ENCODE results near the gene ARHGAP10. TPM values are rescaled to one million over a fixed set of nuclear protein-coding genes. Genes with fewer than 3 reads are reported as not detected.
A peak's percentile ranks its signal among the peaks of the same experiment; 100 is the strongest.

The ARHGAP10 gene, protein sequence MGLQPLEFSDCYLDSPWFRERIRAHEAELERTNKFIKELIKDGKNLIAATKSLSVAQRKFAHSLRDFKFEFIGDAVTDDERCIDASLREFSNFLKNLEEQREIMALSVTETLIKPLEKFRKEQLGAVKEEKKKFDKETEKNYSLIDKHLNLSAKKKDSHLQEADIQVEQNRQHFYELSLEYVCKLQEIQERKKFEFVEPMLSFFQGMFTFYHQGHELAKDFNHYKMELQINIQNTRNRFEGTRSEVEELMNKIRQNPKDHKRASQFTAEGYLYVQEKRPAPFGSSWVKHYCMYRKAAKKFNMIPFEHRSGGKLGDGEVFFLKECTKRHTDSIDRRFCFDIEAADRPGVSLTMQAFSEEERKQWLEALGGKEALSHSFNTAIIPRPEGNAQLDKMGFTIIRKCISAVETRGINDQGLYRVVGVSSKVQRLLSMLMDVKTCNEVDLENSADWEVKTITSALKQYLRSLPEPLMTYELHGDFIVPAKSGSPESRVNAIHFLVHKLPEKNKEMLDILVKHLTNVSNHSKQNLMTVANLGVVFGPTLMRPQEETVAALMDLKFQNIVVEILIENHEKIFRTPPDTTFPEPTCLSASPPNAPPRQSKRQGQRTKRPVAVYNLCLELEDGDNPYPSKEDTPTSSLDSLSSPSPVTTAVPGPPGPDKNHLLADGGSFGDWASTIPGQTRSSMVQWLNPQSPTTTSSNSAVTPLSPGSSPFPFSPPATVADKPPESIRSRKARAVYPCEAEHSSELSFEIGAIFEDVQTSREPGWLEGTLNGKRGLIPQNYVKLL
- 100 to 1,000 TPM in 1 of 4 donors, 10 to 100 TPM in 3; 26.5 to 117 (median 29.7) TPM for total RNA-seq

DNA sequence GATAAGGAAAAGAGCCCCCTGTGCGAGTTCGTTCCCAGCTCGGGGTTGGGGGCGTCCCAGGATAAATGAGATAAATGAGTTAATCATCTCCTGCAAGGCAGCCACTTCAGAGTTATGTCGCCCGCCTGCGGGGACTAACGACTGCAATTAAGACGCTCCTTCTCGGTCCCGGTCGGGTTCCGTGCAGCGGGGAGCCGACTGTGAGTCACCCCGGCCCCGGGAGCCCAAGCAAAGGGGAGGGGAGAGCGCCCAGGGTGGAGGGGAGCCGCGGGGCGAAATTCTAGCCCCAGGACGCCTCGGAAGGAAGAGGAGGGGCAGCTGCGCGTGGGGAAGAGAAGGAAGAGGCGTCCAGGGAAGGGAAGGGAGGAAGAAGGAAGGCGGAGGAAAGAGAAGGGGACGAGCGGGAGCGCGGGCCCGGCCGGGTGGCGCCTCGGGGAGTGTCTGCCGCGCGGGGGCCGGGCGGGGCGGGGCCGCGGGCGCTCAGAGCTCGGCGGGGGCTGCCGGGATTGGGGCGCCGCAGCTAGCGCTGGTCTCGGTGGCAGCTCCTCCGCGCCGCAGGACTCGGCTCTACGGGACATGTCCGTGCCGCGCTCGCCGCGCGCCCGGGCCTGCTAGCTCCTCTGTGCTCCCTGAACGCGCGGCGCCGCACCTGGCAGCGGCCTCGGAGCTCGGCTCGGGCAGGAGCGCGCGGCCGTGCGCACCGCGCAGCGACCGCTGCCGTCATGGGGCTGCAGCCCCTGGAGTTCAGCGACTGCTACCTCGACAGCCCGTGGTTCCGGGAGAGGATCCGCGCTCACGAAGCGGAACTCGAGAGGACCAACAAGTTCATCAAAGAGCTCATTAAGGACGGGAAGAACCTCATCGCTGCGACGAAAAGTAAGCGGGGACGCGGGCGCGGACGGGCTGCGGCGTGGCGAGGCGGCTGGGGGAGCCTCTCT, at the start of gene ARHGAP10:
Gene ARHGAP10 (plus strand): TSS at position 509 of the 938 bp plus-strand sequence. CDS start 214 bp downstream, at position 723.
- no peaks in the 10 kb centered on the region for H3K9me3 ChIP-seq
- H3K36me3 ChIP-seq = no peaks in the 10 kb centered on the region
- TF ChIP-seq POLR2A (IDR thresholded peaks at IDR 0.05) = peak in 2 of 4 donors; percentile 66 to 75
- TF ChIP-seq, protein P1, sequence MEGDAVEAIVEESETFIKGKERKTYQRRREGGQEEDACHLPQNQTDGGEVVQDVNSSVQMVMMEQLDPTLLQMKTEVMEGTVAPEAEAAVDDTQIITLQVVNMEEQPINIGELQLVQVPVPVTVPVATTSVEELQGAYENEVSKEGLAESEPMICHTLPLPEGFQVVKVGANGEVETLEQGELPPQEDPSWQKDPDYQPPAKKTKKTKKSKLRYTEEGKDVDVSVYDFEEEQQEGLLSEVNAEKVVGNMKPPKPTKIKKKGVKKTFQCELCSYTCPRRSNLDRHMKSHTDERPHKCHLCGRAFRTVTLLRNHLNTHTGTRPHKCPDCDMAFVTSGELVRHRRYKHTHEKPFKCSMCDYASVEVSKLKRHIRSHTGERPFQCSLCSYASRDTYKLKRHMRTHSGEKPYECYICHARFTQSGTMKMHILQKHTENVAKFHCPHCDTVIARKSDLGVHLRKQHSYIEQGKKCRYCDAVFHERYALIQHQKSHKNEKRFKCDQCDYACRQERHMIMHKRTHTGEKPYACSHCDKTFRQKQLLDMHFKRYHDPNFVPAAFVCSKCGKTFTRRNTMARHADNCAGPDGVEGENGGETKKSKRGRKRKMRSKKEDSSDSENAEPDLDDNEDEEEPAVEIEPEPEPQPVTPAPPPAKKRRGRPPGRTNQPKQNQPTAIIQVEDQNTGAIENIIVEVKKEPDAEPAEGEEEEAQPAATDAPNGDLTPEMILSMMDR (IDR thresholded peaks at IDR 0.05) = no peak
- peak within 1 kb of the TSS; percentile 85 to 96 (median 92) for H3K27ac ChIP-seq
- DNase-seq = no peak
- no peaks in the 10 kb centered on the region for H3K27me3 ChIP-seq
- 0% methylated on average over 1 to 19 of the region's 106 CpGs for WGBS, 2 donors
- H3K4me3 ChIP-seq = peak within 1 kb of the TSS; percentile 81 to 86 (median 84)
- H3K4me1 ChIP-seq = peaks cover 9 to 51% (median 10%) of the 10 kb centered on the region in 3 donors
- intact Hi-C loops (cut with DNase I) = no loop called here

DNA sequence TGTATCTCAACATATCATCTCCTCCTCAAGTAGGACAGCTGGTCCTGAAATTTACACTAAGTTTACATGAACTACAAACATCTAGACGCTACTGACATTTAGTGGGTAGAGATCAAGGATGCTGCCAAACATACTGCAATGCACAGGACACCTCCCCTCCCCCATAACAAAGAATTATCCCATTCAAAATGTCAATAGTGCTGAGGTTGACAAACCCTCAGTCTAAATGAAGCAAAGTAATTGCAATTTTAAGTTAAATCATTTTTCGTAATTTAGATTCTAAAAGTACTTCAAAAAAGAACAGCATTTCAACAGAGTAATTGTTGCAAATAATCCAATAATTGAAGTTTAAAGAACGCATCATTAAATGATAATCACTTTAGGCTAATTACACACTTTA, 49.1 kb upstream of the ARHGAP10 start:
- Histone ChIP-seq H3K36me3 (peaks cover 0 to 21% (median 0%) of the 10 kb centered on the region in 3 donors), H3K4me1 (peaks cover 0 to 21% (median 5%) of the 10 kb centered on the region in 3 donors), H3K27me3 (no peaks in the 10 kb centered on the region), H3K27ac (peak overlapping the region in 2 of 4 donors; percentile 90 to 94), H3K9me3 (no peaks in the 10 kb centered on the region), H3K4me3 (peak overlapping the region in 3 of 4 donors; percentile 70 to 87 (median 77))
- intact Hi-C loops (cut with DNase I) = no loop called here
- TF ChIP-seq, protein P1 (IDR thresholded peaks at IDR 0.05) = no peak
- no peak for TF ChIP-seq POLR2A (IDR thresholded peaks at IDR 0.05)
- 55% methylated on average over 3 of the region's 3 CpGs for WGBS, 2 donors
- no peak for DNase-seq

DNA sequence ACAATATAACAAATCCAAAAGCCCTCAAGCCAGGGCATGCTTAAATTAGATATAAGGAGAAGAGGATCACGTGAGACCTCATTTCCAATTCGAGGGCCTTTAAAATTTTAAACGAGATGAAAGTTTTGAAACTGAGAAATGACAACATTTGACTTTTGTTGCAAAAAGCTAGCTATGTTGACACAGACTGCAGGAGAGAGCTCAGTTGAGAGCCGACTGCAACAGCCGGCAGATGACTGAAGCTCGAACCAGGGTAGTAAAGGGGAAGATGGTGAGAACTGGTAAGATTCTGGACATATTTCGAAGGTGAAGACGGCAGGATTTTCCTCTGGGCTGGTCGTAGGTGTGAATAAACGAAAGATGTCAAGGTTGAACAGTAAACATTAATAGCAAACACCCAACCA, 48.7 kb upstream of the ARHGAP10 start:
- peak overlapping the region; percentile 45 to 94 (median 82) for H3K27ac ChIP-seq
- H3K4me3 ChIP-seq = peak overlapping the region; percentile 50 to 87 (median 74)
- DNase-seq = no peak
- intact Hi-C loops (cut with DNase I) = no loop called here
- no peaks in the 10 kb centered on the region for H3K9me3 ChIP-seq
- H3K36me3 ChIP-seq = peaks cover 0 to 16% (median 0%) of the 10 kb centered on the region in 3 donors
- WGBS, 2 donors = 2 to 3% methylated on average over 10 of the region's 10 CpGs
- H3K4me1 ChIP-seq = peaks cover 0 to 21% (median 5%) of the 10 kb centered on the region in 3 donors
- H3K27me3 ChIP-seq = no peaks in the 10 kb centered on the region
- peak in 1 of 4 donors; percentile 15 for TF ChIP-seq POLR2A (IDR thresholded peaks at IDR 0.05)
- TF ChIP-seq, protein P1 (IDR thresholded peaks at IDR 0.05) = no peak

DNA sequence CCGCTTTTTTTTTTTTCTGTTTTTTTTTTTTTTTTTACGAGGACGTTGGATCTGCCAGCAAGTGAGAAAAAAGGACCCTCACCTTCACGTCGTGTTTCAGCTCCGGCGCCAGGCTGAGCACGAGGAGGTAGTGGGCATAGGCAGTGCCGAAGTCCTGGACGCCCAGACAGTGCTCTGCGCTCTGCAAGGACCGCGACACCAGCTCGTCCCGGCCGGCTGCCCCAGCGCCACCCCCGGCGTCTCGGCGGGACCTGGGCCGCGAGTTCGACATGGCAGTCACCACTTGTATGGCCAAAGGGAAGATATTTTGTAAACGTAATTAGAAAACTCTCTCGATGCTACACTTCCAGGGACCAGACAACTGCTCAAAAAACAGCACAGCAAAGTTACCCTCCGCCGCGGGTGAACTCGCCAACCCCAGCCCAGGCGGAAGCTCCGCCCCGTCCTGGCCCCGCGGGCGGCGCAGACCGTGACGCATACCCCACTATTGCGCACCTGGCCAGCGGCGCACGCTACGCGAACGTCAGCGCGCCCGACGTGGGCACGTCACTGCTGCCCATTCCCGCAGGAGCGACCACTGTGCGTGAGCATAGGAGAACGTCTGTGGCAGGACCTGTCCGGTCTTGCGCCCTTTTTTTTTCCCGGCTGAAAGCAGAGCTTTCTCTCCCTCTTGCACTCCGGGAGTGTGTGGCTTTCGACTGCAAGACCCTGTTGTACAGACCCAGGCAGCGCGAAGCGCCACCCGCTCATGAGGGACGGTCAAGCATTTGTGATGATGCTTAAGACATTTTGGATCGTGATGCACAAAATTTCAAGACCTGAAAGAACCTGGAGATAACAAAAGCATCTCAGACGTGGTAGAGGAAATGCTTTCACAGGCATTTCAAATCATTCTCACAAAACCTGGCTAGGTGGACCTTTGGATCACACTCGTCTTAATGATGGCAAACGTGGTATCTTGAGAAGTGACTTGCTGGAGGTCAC, 47.9 kb upstream of the ARHGAP10 start, which contains the start of gene PRMT9:
Gene PRMT9 (minus strand): TSS at position 447 of the 984 bp plus-strand sequence. CDS start 176 bp downstream, at position 271.
- intact Hi-C loops (cut with DNase I) = no loop called here
- Histone ChIP-seq H3K27ac (peak within 1 kb of the TSS; percentile 75 to 94 (median 90)), H3K4me1 (peaks cover 0 to 21% (median 5%) of the 10 kb centered on the region in 3 donors), H3K4me3 (peak within 1 kb of the TSS; percentile 50 to 87 (median 74)), H3K9me3 (no peaks in the 10 kb centered on the region), H3K36me3 (peaks cover 0 to 8% (median 0%) of the 10 kb centered on the region in 3 donors), H3K27me3 (no peaks in the 10 kb centered on the region)
- 1% methylated on average over 16 to 19 of the region's 69 CpGs for WGBS, 2 donors
- TF ChIP-seq POLR2A (IDR thresholded peaks at IDR 0.05) = peak in 3 of 4 donors; percentile 46 to 83 (median 68)
- TF ChIP-seq, protein P1 (IDR thresholded peaks at IDR 0.05) = no peak
- DNase-seq = peak; percentile 16

Measured in esophagus squamous epithelium (tissue), 5 donors.